Ishikawa (cell line): ENCODE results near the gene FAIM2.

Experiments
- CEBPB ChIP-seq: IDR thresholded peaks from 2 replicates; pipeline ENCODE4 v1.6.1; 2012
- EGR1 ChIP-seq: IDR thresholded peaks from 2 replicates; pipeline ENCODE4 v1.6.1; 2012
- EP300 ChIP-seq: IDR thresholded peaks from 2 replicates; pipeline ENCODE4 v1.6.1; 2012; ENCODE audit warnings: borderline replicate concordance
- FOXM1 ChIP-seq: IDR thresholded peaks from 2 replicates; pipeline ENCODE4 v1.6.1; 2012; ENCODE audit warnings: low read depth, borderline replicate concordance
- MAX ChIP-seq: IDR thresholded peaks from 2 replicates; pipeline ENCODE4 v1.6.1; 2012
- RAD21 ChIP-seq: IDR thresholded peaks from 2 replicates; pipeline ENCODE4 v1.6.1; 2012; ENCODE audit warnings: low read depth
- REST ChIP-seq: IDR thresholded peaks from 2 replicates; pipeline ENCODE4 v1.6.1; 2012; ENCODE audit warnings: low read depth, mild to moderate bottlenecking
- TAF1 ChIP-seq: IDR thresholded peaks from 2 replicates; pipeline ENCODE4 v1.6.1; 2012; ENCODE audit warnings: low read depth, mild to moderate bottlenecking
- TCF12 ChIP-seq: IDR thresholded peaks from 2 replicates; pipeline ENCODE4 v1.6.1; 2012; ENCODE audit warnings: low read depth
- TEAD4 ChIP-seq: IDR thresholded peaks from 2 replicates; pipeline ENCODE4 v1.6.1; 2012
- USF1 ChIP-seq: IDR thresholded peaks from 2 replicates; pipeline ENCODE4 v1.6.1; 2012
- YY1 ChIP-seq: IDR thresholded peaks from 2 replicates; pipeline ENCODE4 v1.6.1; 2012; ENCODE audit warnings: low read depth

GRCh38 chr12:49823951-49824350 lies 79.7 kb downstream of the FAIM2 start:
- TF ChIP-seq FOXM1 (no peak), REST (no peak), RAD21 (no peak), TAF1 (no peak), EP300 (no peak), USF1 (no peak), MAX (no peak), YY1 (no peak), CEBPB (no peak), TCF12 (no peak), EGR1 (no peak), TEAD4 (no peak)
